HFFc6 (cell line): ENCODE data around the gene LYRM1. TPM values are rescaled to one million over a fixed set of nuclear protein-coding genes. Genes with fewer than 3 reads are reported as not detected.

Source experiments
- DNase-seq: peaks from one replicate; pipeline ENCODE4 v3.0.0-alpha.2; 2018
- H3K27ac Mint-ChIP-seq: 2 replicates; pipeline ENCODE4 v1.8.0; 2020; ENCODE audit warnings: mild to moderate bottlenecking, mixed read lengths
- H3K27me3 Mint-ChIP-seq: 2 replicates; pipeline ENCODE4 v1.8.0; 2021; ENCODE audit warnings: mild to moderate bottlenecking, moderate library complexity, mixed read lengths; ENCODE audit not compliant: insufficient read depth
- H3K36me3 Mint-ChIP-seq: 2 replicates; pipeline ENCODE4 v1.8.0; 2021; ENCODE audit warnings: low read depth, mixed read lengths
- H3K4me1 Mint-ChIP-seq: 2 replicates; pipeline ENCODE4 v1.8.0; 2020; ENCODE audit warnings: low read depth, mixed read lengths
- H3K4me3 Mint-ChIP-seq: 2 replicates; pipeline ENCODE4 v1.8.0; 2020; ENCODE audit warnings: mild to moderate bottlenecking, moderate library complexity, mixed read lengths
- H3K9me3 Mint-ChIP-seq: 2 replicates; pipeline ENCODE4 v1.8.0; 2020; ENCODE audit warnings: mild to moderate bottlenecking, mixed read lengths
- total RNA-seq, 6 experiments: library from RNA; stranded (reverse); fragmentation: NEBNext Ultra II Directional; extraction: Animal tissue kit (Norgen Biotek cat#: 25700); gene quantifications; 2 replicates in 1 of 6; 3 replicates in 5 of 6; pipeline ENCODE4 v1.2.3, GENCODE V29; 2021
- TF ChIP-seq, protein P1 (sequence below): fragments of 200-600 bp; sonication (generic); IDR thresholded peaks from 2 replicates; pipeline ENCODE4 v1.5.0; 2021; ENCODE audit warnings: antibody characterized with exemption, mild to moderate bottlenecking

The LYRM1 gene
- total RNA-seq, 6 experiments from 2014 or later = 22.2 to 28.4 (median 25.8) TPM

DNA sequence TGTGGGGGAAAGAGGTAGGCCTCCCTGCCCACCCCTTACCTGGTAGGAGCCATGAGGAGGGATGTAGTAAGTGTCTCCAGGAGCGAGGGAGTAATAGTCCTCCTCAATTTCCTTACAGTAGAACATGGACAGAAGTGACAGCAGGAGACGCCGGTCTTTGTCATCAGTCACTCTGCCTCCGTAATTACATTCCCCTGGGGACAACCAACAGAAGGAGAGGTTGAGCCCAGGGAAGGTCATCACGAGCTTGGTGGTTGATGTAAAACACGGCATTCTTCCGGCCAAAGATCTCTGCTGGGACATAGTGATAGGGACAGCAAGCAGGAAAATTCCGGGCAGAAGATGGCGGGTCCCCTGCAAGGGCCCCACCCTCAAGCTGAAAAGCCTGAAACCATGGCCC is 47.9 kb downstream of the LYRM1 start:
- no peak overlapping the region for H3K4me3 Mint-ChIP-seq
- H3K36me3 Mint-ChIP-seq = no peaks in the 10 kb centered on the region
- peaks cover 11% of the 10 kb centered on the region for H3K4me1 Mint-ChIP-seq

DNA sequence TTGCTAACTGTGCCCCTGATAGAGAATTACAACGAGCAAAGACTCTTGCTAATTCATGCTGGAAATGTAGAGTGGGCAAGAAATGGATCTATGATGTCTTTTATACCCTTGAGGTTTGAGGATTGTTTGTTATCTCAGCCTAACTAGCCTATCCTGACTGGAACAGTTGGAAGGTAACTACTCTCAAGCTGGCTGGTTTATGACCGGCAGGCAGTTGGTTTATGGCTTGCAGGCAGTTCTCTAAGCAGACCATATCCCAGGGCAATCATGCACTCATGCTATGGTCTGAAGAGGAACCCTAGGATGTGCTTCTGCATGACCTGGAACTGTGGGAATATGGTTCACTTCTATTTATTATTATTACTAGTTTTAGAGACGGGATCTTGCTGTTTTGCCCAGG is 49.1 kb downstream of the LYRM1 start:
- H3K36me3 Mint-ChIP-seq = no peaks in the 10 kb centered on the region

More for the DNA sequence above, 47.9 kb downstream of the LYRM1 start:
- H3K27ac Mint-ChIP-seq = no peak overlapping the region
- TF ChIP-seq, protein P1, sequence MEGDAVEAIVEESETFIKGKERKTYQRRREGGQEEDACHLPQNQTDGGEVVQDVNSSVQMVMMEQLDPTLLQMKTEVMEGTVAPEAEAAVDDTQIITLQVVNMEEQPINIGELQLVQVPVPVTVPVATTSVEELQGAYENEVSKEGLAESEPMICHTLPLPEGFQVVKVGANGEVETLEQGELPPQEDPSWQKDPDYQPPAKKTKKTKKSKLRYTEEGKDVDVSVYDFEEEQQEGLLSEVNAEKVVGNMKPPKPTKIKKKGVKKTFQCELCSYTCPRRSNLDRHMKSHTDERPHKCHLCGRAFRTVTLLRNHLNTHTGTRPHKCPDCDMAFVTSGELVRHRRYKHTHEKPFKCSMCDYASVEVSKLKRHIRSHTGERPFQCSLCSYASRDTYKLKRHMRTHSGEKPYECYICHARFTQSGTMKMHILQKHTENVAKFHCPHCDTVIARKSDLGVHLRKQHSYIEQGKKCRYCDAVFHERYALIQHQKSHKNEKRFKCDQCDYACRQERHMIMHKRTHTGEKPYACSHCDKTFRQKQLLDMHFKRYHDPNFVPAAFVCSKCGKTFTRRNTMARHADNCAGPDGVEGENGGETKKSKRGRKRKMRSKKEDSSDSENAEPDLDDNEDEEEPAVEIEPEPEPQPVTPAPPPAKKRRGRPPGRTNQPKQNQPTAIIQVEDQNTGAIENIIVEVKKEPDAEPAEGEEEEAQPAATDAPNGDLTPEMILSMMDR = no peak
- H3K27me3 Mint-ChIP-seq = peaks cover 10% of the 10 kb centered on the region
- H3K9me3 Mint-ChIP-seq = no peaks in the 10 kb centered on the region
- no peak for DNase-seq

DNA sequence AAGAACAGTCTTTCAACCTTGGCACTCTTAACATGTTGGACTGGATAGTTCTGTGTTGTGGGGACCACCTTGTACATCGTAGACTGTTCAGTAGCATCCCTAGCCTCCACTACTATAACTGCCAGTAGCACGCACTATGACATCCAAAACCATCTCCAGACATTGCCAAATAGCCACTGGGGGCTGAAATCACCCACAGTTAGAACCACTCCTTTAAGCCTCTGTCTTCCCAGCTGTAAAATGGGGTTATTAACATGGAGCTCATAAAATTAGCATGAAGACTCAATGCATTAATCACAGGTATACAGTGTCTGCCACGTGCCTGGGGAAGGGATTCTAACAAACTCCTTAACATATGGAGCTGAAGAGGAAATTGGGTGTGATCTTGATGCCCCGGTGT is 49.7 kb downstream of the LYRM1 start:
- H3K27ac Mint-ChIP-seq = no peak overlapping the region
- H3K27me3 Mint-ChIP-seq = peaks cover 10% of the 10 kb centered on the region
- H3K4me1 Mint-ChIP-seq = peaks cover 2% of the 10 kb centered on the region
- H3K4me3 Mint-ChIP-seq = no peak overlapping the region
- TF ChIP-seq, protein P1 = no peak
- no peak for DNase-seq
- H3K36me3 Mint-ChIP-seq = no peaks in the 10 kb centered on the region
- no peaks in the 10 kb centered on the region for H3K9me3 Mint-ChIP-seq

More for the DNA sequence above, 49.1 kb downstream of the LYRM1 start:
- DNase-seq = no peak
- peaks cover 9% of the 10 kb centered on the region for H3K4me1 Mint-ChIP-seq
- peaks cover 10% of the 10 kb centered on the region for H3K27me3 Mint-ChIP-seq
- H3K9me3 Mint-ChIP-seq = no peaks in the 10 kb centered on the region
- TF ChIP-seq, protein P1 = no peak
- H3K27ac Mint-ChIP-seq = no peak overlapping the region
- H3K4me3 Mint-ChIP-seq = no peak overlapping the region

DNA sequence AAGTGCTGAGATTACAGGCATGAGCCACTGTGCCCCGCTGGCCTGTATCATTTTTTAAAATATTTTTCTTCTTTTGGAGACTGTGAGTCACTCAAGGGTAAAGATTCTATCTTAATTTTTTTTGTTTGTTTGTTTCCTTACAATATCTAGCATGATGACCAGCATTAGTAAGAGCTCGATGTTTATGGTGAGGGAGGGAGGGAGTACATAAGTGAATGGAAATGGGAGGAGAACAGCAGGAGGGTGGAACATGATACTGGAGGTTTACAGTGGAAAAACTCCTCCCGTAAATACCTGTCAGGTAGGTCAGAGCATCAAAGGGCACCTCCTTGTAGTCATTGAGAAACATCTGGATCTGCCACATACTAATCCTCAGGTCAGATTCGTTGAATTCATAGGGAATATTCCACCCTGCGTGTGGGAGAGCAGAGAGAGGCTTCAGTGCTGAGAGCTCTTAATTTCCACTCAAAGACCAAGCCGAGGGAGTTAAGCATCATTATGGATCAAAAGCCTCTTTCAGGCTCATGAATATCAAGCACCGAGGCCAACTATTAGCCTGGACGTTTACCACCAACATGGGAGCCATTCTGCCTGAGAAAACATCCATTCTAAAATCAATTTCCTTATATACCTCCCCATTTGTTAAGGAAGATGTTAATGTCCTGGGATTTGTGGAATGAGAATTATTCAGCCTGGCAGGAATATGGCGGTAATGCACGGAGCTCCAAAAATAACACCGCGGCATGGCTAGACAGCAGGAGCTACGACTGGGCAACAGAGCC is 51.8 kb downstream of the LYRM1 start:
- H3K36me3 Mint-ChIP-seq = no peaks in the 10 kb centered on the region
- no peak overlapping the region for H3K4me3 Mint-ChIP-seq
- no peak for DNase-seq
- no peaks in the 10 kb centered on the region for H3K9me3 Mint-ChIP-seq
- H3K27ac Mint-ChIP-seq = no peak overlapping the region
- TF ChIP-seq, protein P1 = no peak
- no peaks in the 10 kb centered on the region for H3K4me1 Mint-ChIP-seq
- H3K27me3 Mint-ChIP-seq = peaks cover 9% of the 10 kb centered on the region

DNA sequence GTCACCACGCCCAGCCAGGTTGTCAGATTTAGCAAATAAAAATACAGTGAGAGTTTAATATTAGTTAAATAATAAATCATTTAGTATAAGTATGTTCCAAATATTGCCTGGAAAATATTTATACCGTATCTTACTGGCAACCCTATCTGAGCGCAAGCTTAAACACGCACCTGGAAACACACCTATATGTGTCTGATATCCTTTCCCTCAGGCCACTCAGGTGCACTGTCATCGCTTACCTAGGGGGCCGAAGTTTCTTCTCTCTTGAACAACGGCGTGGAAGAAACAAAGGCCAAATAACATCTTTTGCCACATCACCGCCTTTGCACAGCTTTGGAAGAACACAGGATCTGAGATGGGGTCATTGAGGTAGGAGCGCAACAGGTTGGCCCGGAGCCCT is 54.0 kb downstream of the LYRM1 start:
- H3K36me3 Mint-ChIP-seq = no peaks in the 10 kb centered on the region
- peaks cover 8% of the 10 kb centered on the region for H3K27me3 Mint-ChIP-seq
- TF ChIP-seq, protein P1 = no peak
- DNase-seq = no peak
- no peaks in the 10 kb centered on the region for H3K4me1 Mint-ChIP-seq
- no peak overlapping the region for H3K4me3 Mint-ChIP-seq
- H3K9me3 Mint-ChIP-seq = no peaks in the 10 kb centered on the region
- H3K27ac Mint-ChIP-seq = no peak overlapping the region
